ENCODE data around the gene FGF22. TPM values are rescaled to one million over a fixed set of nuclear protein-coding genes. Genes with fewer than 3 reads are reported as not detected.
"Not testable (repeated sequence)": the region's sequence is repeated elsewhere in the genome, so short reads cannot be mapped to it uniquely, and the experiment has no call there.

Gene FGF22
- under 0.01 TPM for total RNA-seq

DNA sequence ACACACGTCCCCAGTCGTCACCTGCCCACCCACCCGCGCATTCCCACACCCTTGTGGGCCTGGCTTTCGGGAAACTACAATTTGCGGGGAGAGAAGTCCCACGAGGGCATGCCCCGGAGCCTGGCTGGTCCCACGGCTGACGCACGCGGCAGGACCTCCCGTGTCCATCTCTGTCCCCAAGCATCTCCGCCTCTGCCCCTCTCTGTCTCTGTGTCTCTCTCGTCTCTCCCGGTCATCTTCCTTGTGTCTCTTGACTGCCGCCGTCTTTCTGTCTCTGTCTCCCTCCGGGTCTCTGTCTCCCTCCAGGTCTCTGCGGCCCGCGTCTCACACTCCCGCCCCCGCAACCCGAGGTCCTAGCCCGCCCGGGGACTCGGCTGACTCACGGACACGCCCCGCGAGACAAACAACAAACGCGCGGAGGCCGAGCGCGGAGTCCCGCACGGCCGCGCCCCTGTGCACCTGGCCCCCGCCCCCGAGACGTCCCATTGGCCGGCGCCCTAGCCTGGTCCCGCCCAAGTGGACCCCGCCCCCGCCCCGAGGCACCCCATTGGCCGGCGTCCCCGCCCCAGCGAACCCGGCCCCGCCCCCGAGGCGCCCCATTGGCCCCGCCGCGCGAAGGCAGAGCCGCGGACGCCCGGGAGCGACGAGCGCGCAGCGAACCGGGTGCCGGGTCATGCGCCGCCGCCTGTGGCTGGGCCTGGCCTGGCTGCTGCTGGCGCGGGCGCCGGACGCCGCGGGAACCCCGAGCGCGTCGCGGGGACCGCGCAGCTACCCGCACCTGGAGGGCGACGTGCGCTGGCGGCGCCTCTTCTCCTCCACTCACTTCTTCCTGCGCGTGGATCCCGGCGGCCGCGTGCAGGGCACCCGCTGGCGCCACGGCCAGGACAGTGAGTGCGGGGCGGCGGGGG lies at the start of gene FGF22:
TSS of gene FGF22 (plus strand) at position 627 of the 908 bp plus-strand sequence. CDS start at position 674, 47 bp downstream.
- DNase-seq (ENCODE audit: low read depth in 2 of 3, low spot score in 2 of 3) = peak; percentile 84 to 94 (median 91)

DNA sequence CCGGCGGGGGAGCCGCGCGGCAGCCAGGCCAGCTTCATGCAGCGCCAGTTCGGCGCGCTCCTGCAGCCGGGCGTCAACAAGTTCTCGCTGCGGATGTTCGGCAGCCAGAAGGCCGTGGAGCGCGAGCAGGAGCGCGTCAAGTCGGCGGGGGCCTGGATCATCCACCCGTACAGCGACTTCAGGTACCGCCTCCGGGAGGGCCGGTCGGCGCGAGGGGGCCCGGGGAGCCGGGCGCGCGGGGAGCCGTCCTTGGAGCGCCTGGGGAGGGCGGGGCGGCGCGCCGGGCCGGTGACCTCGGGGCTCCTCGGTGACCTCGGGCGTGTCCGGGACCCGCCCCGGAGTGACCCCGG lies 49.3 kb upstream of the FGF22 start:
- DNase-seq (ENCODE audit: low read depth in 2 of 3, low spot score in 2 of 3) = peak in 1 of 3 donors; percentile 16

DNA sequence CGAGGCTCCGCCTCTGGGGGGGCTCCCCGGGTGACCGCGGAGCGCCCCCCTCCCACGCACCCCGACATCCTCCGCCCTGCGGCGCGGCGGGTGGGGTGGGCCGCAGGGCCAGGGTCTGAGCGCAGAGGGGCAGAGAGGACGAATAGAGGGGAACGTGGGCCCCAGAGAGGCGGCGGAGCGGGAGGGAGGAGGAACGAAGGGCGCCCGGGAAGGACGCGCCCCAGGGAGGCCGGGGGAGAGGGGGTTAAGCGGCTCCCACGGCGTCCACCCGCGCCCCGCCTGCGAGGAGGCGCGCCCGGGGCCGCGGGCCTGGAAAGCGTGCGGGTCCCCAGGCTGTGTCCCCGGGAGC lies 49.0 kb upstream of the FGF22 start:
- no peak for DNase-seq (ENCODE audit: low read depth in 2 of 3, low spot score in 2 of 3)

DNA sequence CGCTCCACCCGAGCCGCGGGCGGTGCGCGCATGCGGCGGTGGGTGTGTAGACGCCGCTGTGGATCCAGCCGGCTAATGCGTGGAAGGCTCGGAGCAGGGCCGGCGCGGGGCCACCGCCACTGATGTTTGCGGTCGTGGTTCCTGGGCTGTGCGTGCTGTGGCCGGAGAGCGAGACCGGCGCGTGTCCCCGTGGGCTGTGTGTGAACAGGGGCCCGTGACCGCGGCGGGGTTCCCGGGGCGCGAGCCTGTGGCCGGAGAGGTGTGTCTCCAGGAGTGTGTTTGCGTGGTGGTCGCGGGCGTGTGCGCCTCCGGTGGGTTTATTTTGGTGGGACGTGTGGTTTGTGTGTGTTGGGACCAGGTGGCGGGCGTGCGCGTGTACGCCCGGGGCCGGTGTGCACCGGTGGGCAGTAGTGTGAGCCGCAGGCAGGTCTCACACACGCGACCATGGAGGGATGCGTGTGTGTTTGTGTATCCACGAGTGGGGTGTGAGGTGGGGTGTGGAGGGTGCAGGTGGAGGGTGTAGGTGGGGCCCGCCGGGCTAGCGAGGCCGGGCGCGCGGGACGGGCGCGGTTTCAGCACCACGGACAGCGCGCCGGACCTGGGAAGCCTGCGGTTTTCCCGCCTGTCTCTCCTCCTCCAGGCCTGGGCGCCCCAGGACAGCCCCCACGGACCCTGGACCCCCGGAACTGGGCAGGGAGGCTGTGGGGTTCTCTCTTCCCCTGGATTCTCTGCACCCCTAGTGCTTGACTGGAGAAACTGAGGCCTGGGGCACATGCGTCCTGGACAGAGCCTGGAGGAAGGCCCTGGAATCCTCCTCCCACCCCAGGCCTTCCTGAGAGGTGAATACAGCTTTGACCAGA lies 48.4 kb upstream of the FGF22 start:
- DNase-seq (ENCODE audit: low read depth in 2 of 3, low spot score in 2 of 3) = no peak

DNA sequence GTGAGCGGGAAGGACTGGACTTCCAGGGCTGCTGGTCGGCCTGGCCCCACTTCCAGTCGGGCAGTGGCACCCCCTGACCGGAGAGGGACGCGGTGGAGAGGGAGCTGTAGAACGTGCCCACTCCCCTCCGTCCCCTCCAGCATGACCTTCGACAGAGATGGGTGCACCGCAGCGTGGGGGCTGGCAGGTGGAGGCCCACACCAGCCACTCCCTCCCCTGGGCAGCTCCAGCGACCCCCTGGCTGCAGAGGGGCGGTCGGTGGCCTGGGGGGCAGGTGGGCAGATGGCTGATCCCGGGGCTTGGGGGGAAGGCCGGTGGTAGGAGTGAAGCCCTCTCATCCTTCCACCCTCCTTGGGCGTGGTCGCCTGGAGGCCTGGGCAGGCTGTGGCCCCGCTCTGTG lies 47.6 kb upstream of the FGF22 start:
- no peak for DNase-seq (ENCODE audit: low read depth in 2 of 3, low spot score in 2 of 3)

DNA sequence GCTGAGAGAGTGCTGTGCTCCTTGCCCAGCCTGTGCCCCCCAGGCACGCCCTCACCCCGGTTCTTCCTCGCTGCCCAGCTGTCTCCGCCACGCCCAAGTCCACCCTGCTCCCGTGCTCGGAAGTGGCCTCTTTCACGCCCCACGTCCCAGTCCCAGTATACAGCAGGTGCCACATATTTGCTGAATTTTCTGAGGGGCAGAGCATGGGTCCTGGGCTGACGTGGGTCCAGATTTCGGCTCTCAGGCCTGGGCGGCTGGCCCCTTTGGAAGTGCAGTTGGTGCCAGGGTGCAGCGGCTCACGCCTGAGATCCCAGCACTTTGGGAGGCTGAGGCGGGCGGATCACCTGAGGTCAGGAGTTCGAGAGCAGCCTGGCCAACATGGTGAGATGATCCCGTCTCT lies 46.6 kb upstream of the FGF22 start:
- no peak for DNase-seq (ENCODE audit: low read depth in 2 of 3, low spot score in 2 of 3)

DNA sequence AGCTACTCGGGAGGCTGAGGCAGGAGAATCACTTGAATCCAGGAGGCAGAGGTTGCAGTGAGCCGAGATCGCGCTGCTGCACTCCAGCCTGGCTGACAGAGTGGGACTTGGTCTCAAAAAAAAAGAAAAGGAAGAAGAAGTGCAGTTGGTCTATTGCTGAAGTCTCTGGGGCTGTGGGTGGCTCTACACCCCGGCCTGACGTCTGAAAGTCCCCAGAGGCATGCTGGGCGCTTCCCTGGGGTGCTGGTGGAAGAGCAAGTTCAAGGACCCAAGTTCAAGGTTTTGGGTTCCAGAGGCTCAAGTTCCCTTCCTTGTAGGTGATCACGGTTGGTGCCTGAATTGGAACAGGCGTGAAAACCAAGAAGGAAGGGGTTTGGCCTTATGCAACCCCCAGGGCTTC lies 46.2 kb upstream of the FGF22 start:
- DNase-seq (ENCODE audit: low read depth in 2 of 3, low spot score in 2 of 3) = no peak

DNA sequence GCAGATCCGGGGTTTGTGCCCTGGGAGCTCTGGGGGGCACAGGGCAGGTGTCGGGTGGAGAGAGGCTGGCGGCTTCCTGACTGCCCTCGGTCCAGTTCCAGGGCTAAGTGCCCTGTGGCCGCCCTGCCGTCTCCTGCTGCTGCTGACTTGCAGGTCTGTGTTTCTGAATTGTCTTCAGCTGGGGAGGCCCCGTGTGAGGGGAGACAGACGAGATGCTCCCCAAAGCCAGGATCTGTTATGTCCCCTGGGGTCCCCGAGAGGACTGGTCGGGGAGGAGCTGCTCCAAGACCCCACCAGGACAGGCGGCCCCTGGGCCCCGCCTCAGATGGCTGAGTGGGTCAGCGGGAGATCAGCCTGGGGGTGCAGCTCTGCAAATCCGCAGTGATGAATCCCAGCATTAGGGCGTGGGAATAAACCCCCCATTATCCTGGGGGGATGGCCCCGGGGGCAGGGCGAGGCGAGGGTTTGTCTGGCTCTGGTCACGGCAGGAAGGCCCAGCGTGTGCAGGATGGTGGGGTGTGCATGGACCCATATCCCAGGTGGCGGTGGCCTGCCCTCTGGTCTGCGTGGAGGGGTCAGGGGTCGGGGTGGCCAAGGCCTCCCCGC lies 45.3 kb upstream of the FGF22 start:
- DNase-seq (ENCODE audit: low read depth in 2 of 3, low spot score in 2 of 3) = no peak

DNA sequence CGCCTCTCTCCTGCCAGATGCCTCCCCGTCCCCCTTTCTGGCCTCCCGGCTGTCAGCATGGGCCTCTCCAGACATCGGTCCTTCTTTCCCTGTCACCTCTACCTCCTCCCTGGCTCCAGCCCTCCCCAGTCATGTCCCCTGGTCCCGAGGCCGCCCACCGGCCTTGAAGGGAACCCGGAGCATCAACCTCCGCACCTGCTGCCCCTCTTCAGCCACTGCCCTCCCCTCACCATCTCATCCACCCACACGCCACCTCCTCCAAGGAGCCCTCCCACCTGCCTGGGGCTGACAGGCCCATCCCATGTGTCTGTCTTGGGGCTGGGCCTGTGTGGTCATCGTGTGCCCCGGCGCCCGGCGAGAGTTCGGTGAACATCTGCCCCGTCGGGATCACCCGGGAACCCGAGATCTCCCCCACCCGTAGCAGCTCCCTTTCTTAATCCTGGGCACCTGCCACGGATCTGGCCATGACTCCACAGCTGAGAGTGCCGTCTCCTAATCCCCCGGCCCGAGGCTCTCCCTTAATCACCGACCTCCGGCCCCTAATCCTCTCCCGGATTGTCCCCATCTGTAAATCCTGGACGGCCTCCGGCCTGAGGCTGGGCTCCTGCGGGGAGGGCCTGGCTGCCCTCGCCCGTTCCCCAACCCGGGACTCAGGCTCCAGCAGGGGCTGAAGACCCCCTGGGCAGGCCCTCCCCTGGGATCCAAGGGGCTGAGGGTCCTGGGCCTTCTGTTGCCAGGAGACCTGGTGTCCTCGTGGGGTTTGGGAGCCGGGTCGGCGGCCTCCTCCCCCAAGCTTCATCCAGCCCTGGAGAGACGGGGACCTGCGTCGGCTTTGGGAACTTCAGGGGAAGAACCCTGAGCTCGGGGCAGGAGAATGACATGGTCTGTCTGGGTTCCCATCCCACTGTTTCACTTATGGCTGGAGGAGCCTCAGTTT lies 44.1 kb upstream of the FGF22 start:
- no peak for DNase-seq (ENCODE audit: low read depth in 2 of 3, low spot score in 2 of 3)

DNA sequence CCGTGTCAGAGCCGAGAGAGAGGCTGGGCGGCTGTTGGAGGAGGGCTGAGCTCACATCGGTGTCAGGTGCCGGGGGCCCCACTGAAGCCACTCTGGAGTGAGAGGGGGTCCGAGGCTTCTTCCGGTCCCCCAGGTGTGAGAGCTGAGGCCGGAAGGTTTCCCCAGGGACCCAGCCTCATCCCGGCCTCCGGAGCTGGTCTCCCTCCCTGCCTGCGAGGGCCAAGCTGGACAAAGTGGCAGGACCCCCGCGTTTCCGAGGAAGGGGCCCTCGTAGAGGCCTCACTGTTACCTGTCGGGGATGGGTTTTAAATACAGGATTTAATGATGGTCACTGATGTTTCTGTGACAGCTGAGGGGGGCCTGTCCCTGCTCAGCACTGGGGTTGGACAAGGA lies 43.4 kb upstream of the FGF22 start:
- DNase-seq (ENCODE audit: low read depth in 2 of 3, low spot score in 2 of 3) = no peak

DNA sequence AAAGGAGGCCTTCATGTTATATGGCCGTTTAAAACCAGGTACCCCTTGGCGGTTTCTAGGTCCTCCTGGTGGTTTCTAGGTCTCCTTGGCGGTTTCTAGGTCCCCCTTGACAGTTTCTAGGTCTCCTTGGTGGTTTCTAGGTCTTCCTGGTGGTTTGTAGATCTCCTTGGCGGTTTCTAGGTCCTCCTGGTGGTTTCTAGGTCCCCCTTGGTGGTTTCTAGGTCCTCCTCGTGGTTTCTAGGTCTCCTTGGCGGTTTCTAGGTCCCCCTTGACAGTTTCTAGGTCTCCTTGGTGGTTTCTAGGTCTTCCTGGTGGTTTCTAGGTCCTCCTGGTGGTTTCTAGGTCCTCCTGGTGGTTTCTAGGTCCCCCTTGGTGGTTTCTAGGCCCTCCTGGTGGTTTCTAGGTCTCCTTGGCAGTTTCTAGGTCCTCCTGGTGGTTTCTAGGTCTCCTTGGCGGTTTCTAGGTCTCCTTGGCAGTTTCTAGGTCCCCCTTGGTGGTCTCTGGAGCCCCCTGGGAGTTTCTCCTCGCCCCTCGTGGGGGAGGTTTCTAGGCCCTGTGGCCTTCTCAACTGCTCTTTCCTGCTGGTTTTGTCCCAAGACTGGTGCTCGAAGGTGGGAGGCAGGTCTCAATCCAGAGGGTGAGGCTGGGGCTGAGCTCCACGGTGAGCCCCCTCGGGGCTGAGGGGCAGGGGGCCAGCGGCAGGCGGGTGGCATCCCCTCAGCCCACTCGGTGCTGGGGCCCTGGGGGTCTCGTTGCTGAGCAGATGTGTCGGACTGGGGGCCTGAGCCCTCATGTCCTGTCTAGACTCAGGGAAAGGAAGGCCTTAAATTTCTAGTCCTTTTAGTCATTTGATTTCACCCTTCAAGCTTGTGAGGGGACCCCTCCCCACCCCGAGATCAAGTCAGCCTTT lies 42.0 kb upstream of the FGF22 start:
- DNase-seq (ENCODE audit: low read depth in 2 of 3, low spot score in 2 of 3) = no peak

DNA sequence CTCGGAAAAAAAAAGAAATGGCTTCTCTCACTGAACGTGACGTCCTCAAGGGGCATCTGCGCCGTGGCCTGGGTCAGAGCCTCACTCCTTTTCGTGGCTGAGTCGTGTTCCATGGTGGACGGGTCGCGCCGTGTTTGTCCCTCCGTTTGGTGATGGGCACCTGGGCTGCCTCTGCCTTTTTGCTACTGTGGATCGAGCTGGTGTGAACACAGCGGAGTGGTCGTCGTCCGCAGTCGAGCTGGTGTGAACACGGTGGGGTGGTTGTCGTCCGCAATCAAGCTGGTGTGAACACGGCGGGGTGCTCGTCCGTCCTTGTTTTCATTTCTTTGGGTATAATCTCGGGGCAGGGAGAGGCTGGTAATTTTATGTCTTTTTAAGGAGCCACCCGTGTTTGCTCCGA lies 38.4 kb upstream of the FGF22 start:
- no peak for DNase-seq (ENCODE audit: low read depth in 2 of 3, low spot score in 2 of 3)

DNA sequence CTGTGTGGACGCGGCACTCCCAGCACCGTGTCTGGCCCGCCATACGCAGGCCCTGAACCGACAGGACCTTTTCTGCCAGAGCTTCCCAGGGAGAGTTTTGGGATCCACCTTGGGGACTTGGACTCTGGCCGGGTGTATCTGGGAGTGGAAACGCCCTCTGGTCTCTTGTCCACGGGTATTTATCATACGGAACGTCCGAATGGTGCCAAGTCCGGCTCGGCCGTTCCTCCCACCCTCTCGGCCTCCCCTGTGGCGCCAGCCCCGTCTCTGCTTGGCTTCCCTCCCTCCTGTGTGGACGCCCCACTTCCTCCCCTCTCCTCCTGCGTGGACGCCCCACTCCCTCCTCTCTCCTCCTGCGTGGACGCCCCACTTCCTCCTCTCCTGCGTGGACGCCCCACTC lies 37.9 kb upstream of the FGF22 start:
- DNase-seq (ENCODE audit: low read depth in 2 of 3, low spot score in 2 of 3) = no peak

DNA sequence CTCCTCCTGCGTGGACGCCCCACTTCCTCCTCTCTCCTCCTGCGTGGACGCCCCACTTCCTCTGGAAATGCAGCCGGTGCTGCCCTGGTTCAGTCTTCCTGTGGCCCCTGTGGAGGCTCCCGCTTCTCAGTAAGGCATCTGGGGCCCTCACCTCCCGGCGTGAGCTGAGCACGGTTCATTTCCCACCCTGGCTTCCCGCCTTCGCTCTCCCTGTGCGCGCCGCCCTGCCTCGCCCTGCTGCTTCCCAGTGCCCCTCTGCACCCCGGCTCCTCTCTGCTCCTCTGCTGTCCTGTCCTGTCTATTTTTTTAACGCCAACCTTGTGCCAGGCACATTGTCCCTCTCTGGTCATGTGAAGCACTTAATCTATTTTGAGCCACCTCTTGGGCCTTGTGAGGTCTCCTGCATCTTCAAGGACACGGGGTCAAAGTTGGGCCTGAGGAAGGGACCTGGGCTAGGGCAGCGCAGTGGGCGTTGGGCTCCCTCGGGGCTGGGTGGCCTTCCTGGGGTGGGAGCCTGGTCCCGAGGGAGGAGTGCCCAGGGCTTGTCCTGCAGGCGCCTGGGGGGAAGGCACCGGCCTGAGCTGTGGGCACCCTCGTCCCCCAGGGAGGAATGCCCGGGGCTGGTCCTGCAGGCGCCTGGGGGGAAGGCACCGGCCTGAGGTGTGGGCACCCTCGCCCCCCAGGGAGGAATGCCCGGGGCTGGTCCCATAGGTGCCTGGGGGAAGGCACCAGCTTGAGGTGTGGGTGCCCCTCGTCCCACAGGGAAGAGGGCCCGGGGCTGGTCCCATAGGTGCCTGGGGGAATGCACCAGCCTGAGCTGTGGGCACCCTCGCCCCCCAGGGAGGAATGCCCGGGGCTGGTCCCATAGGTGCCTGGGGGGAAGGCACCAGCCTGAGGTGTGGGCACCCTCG lies 37.0 kb upstream of the FGF22 start:
- DNase-seq (ENCODE audit: low read depth in 2 of 3, low spot score in 2 of 3) = no peak

DNA sequence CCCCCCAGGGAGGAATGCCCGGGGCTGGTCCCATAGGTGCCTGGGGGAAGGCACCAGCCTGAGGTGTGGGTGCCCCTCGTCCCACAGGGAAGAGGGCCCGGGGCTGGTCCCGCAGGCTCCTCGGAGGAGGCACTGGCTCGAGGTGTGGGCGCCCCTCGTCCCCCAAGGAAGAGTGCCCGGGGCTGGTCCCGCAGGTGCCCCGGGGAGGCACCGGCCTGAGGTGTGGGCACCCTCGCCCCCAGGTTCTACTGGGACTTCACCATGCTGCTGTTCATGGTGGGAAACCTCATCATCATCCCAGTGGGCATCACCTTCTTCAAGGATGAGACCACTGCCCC lies 36.4 kb upstream of the FGF22 start:
- DNase-seq (ENCODE audit: low read depth in 2 of 3, low spot score in 2 of 3) = not testable (repeated sequence)

DNA sequence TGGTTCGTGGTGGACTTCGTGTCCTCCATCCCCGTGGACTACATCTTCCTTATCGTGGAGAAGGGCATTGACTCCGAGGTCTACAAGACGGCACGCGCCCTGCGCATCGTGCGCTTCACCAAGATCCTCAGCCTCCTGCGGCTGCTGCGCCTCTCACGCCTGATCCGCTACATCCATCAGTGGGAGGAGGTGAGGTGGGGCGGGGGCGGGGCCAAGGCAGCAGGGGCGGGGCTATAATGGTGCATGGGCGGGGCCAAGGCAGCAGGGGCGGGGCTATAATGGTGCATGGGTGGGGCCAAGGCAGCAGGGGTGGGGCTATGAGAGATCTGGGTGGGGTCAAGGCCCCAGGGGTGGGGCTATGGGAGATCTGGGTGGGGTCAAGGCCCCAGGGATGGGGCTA lies 35.9 kb upstream of the FGF22 start:
- DNase-seq (ENCODE audit: low read depth in 2 of 3, low spot score in 2 of 3) = not testable (repeated sequence)

DNA sequence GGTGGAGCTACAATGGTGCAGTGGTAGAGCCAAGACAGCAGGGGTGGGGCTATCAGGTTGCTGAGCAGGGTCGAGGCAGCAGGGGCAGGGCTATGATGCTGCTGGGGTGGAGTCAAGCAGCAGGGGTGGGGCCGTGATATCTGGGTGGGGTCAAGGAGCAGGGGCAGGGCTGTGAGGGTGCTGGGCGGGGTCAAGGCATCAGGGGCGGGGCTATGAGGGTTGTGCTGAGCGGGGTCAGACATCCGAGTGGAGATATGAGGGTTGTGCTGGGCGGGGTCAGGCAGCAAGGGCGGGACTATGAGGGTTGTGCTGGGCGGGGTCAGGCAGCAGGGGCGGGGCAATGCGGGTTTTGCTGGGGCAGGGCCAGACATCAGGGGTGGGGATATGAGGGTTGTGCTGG lies 35.3 kb upstream of the FGF22 start:
- DNase-seq (ENCODE audit: low read depth in 2 of 3, low spot score in 2 of 3) = no peak
